OCI-LY1 (cell line): ENCODE measurements around the gene PROB1.

ENCODE experiments used
- EZH2 ChIP-seq: fragments of 200-600 bp; sonication (generic), shearing (Covaris generic); IDR thresholded peaks from 2 replicates; pipeline ENCODE4 v1.8.0; 2017; ENCODE audit warnings: borderline replicate concordance, mixed run types, mild to moderate bottlenecking, antibody characterized with exemption, low read length, moderate library complexity, mixed read lengths
- TF ChIP-seq, protein P1 (sequence below): fragments of 200-600 bp; sonication (generic), shearing (Covaris generic); IDR thresholded peaks from 2 replicates; pipeline ENCODE4 v1.5.1; 2017; ENCODE audit warnings: mild to moderate bottlenecking, antibody characterized with exemption, low read length, moderate library complexity, mixed read lengths

- TF ChIP-seq, protein P1, sequence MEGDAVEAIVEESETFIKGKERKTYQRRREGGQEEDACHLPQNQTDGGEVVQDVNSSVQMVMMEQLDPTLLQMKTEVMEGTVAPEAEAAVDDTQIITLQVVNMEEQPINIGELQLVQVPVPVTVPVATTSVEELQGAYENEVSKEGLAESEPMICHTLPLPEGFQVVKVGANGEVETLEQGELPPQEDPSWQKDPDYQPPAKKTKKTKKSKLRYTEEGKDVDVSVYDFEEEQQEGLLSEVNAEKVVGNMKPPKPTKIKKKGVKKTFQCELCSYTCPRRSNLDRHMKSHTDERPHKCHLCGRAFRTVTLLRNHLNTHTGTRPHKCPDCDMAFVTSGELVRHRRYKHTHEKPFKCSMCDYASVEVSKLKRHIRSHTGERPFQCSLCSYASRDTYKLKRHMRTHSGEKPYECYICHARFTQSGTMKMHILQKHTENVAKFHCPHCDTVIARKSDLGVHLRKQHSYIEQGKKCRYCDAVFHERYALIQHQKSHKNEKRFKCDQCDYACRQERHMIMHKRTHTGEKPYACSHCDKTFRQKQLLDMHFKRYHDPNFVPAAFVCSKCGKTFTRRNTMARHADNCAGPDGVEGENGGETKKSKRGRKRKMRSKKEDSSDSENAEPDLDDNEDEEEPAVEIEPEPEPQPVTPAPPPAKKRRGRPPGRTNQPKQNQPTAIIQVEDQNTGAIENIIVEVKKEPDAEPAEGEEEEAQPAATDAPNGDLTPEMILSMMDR, result no peak
- TF ChIP-seq EZH2, result no peak
These were observed 2.6 kb downstream of the PROB1 start for GRCh38 chr5:139392324-139392677.
